Mononuclear cell (primary cell): ENCODE results near the gene GADL1. TPM values are rescaled to one million over a fixed set of nuclear protein-coding genes. Genes with fewer than 3 reads are reported as not detected.

Experiments used
- H3K27me3 ChIP-seq: 2 replicates; pipeline ENCODE4 v1.6.0; 2011; ENCODE audit warnings: low read length, control low read depth; ENCODE audit not compliant: insufficient read depth
- H3K4me1 ChIP-seq: 2 replicates; pipeline ENCODE4 v1.5.1; 2011; ENCODE audit warnings: mild to moderate bottlenecking, low read length, control low read depth; ENCODE audit not compliant: insufficient read depth
- H3K4me3 ChIP-seq: 2 replicates; pipeline ENCODE4 v1.5.1; 2011; ENCODE audit warnings: mild to moderate bottlenecking, low read length, moderate library complexity
- H3K9me3 ChIP-seq: 2 replicates; pipeline ENCODE4 v1.5.1; 2011; ENCODE audit warnings: low read depth, mild to moderate bottlenecking, control low read depth, low read length
- total RNA-seq: library from RNA; depleted of rRNA; stranded (reverse); fragments of >200 nt; gene quantifications from one replicate; pipeline ENCODE4 v1.2.3, GENCODE V29; 2012

GADL1 gene
- total RNA-seq, 1 donor = 0.94 TPM

- no peaks in the 10 kb centered on the region for H3K9me3 ChIP-seq
These were observed 126.4 kb downstream of the GADL1 start for GRCh38 chr3:30768046-30768445.

GRCh38 chr3:30766522-30766921, 127.9 kb downstream of the GADL1 start:
- H3K9me3 ChIP-seq = no peaks in the 10 kb centered on the region
- H3K27me3 ChIP-seq = no peaks in the 10 kb centered on the region
- H3K4me3 ChIP-seq = no peak overlapping the region
- peaks cover 16% of the 10 kb centered on the region for H3K4me1 ChIP-seq

More at GRCh38 chr3:30768046-30768445, 126.4 kb downstream of the GADL1 start:
- Histone ChIP-seq H3K27me3 (no peaks in the 10 kb centered on the region), H3K4me3 (no peak overlapping the region), H3K4me1 (peaks cover 16% of the 10 kb centered on the region)

- Histone ChIP-seq H3K27me3 (no peaks in the 10 kb centered on the region), H3K4me1 (peaks cover 16% of the 10 kb centered on the region), H3K9me3 (no peaks in the 10 kb centered on the region), H3K4me3 (no peak overlapping the region)
These were observed 129.6 kb downstream of the GADL1 start for GRCh38 chr3:30764891-30765290.

- no peak overlapping the region for H3K4me3 ChIP-seq
- no peaks in the 10 kb centered on the region for H3K9me3 ChIP-seq
- H3K4me1 ChIP-seq = peaks cover 16% of the 10 kb centered on the region
- H3K27me3 ChIP-seq = no peaks in the 10 kb centered on the region
These were observed 130.2 kb downstream of the GADL1 start for GRCh38 chr3:30764281-30764680.

- no peak overlapping the region for H3K4me3 ChIP-seq
- peaks cover 16% of the 10 kb centered on the region for H3K4me1 ChIP-seq
- no peaks in the 10 kb centered on the region for H3K9me3 ChIP-seq
- H3K27me3 ChIP-seq = no peaks in the 10 kb centered on the region
These were observed 133.1 kb downstream of the GADL1 start for GRCh38 chr3:30761374-30761773.

GRCh38 chr3:30760737-30761136, 133.7 kb downstream of the GADL1 start:
- Histone ChIP-seq H3K9me3 (no peaks in the 10 kb centered on the region), H3K27me3 (no peaks in the 10 kb centered on the region)

DNA sequence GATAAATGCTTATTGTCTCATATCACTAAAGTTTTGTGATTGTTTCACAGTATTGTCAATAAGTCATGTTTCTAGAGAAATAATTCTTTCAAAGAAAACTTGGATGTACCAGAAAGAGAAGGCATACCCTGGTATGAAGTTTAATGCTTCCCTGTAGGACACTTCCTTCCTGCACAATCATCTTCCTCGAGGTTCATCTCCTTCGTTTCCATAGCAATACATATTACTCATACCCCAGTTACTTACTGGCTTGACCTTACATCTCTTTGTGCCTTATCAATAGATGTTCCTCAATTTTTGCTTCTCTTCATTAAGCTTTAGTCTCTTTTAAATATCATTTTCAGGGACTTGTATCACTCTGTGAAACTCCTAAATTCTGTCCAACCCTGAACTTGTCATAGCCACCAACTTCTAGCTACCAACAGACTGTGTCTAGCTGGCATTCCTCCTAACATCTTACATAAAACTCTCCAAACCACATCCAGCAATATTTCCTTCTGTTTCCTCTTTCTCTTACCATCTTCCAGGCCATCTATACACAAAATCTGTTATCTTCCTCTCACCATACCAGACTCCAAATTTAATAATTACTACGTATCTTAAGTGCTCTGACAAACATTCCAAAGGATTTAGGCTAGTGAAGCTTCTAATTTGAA, 134.3 kb downstream of the GADL1 start:
- H3K4me3 ChIP-seq = no peak overlapping the region
- no peaks in the 10 kb centered on the region for H3K27me3 ChIP-seq
- H3K4me1 ChIP-seq = peaks cover 9% of the 10 kb centered on the region
- no peaks in the 10 kb centered on the region for H3K9me3 ChIP-seq

More at GRCh38 chr3:30760737-30761136, 133.7 kb downstream of the GADL1 start:
- Histone ChIP-seq H3K4me1 (peaks cover 15% of the 10 kb centered on the region), H3K4me3 (no peak overlapping the region)

DNA sequence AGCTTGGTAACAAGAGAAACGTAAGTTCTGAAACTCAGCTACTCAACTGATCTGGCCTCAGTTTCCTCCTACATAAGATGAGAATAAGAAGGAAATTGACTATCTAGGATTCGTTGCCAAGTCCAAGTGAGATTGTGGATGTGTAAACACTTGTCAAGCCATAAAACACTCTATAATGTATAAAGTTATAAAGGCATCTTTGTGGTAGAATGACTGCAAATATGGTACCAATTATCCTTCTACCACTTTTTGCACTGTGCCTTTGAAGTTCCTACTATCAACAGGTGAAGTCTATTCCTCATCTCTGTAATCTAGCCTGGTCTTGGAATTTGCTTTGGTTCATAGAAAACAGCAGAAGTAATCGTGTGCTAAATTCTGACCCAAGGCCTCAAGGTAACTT, 138.2 kb downstream of the GADL1 start:
- Histone ChIP-seq H3K4me3 (no peak overlapping the region), H3K27me3 (no peaks in the 10 kb centered on the region), H3K4me1 (peaks cover 10% of the 10 kb centered on the region), H3K9me3 (no peaks in the 10 kb centered on the region)

DNA sequence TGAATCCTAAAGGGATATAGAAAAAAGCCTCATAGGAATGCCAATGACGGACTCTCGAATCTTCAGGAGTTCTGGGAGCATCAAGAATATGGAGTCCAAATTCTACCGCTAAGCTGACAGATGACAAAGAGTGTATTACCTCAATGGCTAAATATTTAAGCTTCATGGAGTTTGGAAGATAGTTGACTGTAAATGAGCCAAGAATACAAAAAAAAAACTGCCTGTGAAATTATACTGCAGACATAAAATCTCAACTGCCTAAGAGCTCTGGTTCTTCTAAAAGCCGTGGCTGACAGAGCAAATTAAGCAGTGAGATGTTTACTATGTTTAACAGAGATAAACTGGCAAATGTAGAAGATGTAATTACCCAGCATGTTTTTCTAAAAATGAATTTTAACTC, 140.0 kb downstream of the GADL1 start:
- Histone ChIP-seq H3K4me3 (no peak overlapping the region), H3K27me3 (no peaks in the 10 kb centered on the region), H3K4me1 (peaks cover 10% of the 10 kb centered on the region), H3K9me3 (no peaks in the 10 kb centered on the region)

GRCh38 chr3:30753766-30754165, 140.7 kb downstream of the GADL1 start:
- peaks cover 10% of the 10 kb centered on the region for H3K4me1 ChIP-seq
- no peaks in the 10 kb centered on the region for H3K27me3 ChIP-seq
- H3K4me3 ChIP-seq = no peak overlapping the region
- H3K9me3 ChIP-seq = no peaks in the 10 kb centered on the region

GRCh38 chr3:30752970-30753369, 141.5 kb downstream of the GADL1 start:
- no peaks in the 10 kb centered on the region for H3K27me3 ChIP-seq
- H3K4me3 ChIP-seq = no peak overlapping the region
- H3K4me1 ChIP-seq = peaks cover 10% of the 10 kb centered on the region
- no peaks in the 10 kb centered on the region for H3K9me3 ChIP-seq

DNA sequence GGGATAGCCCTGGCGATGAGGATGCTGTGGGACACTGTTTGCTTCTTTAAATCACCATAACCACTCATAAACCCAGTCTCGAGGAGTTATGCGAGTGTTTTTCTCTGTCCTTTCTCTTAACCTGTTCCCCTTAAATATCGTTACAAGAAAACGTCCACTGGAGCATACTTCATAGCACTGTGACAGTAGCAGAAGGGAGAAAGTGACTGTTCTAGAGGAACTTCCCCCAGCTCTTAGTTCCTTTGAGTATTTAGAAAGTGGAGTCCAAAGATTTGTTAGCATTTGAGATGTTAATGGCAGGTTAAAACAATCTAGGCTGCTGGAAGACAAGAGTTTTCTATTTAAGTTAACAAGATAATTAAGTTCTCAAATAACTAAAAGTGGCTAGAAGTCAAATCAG, 142.0 kb downstream of the GADL1 start:
- peaks cover 10% of the 10 kb centered on the region for H3K4me1 ChIP-seq
- H3K9me3 ChIP-seq = no peaks in the 10 kb centered on the region
- H3K27me3 ChIP-seq = no peaks in the 10 kb centered on the region
- no peak overlapping the region for H3K4me3 ChIP-seq

DNA sequence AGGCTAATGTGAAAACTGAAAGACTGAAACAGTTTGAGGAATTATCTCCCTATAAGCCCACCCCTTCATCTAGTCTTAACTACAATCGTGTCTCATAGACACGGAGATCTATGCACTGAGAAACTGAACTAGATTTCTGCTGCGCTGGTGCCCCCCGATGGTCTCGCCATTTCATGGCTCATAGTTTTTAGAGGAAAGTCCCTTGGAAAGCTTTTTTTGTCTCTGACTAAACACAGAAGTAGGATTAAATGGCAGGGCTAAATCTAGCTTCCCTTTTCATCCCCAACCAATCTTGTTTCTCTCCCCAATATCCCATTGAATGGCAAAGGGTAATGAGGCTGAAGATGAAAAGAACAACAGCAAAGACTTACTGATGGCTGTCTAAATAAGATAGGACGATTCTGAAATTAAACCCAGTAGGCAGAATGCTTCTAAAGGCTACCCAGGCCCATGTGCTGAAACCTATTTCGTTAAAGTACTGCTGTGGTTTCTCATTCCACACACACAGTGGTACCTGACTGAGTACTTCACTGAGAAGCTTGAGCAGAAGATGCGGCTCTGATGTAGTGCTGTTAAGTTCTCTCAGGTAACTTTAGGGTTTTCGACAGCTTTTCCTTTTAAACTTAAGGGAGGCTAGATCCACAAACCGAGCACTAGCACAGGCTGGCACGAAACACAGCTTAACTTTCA, 142.7 kb downstream of the GADL1 start:
- H3K4me1 ChIP-seq = peaks cover 10% of the 10 kb centered on the region
- H3K4me3 ChIP-seq = no peak overlapping the region
- H3K9me3 ChIP-seq = no peaks in the 10 kb centered on the region
- no peaks in the 10 kb centered on the region for H3K27me3 ChIP-seq

GRCh38 chr3:30750967-30751366, 143.5 kb downstream of the GADL1 start:
- H3K4me3 ChIP-seq = no peak overlapping the region
- peaks cover 10% of the 10 kb centered on the region for H3K4me1 ChIP-seq
- no peaks in the 10 kb centered on the region for H3K27me3 ChIP-seq
- no peaks in the 10 kb centered on the region for H3K9me3 ChIP-seq

DNA sequence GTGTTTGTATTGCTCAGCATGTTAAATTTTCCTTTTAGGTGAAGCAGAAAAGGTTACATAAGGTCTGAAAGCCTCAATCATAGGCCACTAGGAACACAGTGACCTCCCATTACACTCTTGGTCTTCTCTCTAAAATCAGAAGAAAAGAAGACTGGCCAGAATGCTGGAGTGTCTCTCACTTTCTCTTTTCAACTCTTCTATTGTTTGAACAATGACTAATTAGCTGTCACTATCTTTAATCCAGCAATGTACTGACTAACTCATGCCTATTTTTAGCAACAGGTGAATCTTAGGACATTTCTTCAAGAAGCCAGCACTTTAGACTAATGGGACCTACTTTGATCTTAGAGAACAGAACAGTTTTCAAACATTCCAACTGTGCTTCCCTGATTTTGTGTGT, 145.2 kb downstream of the GADL1 start:
- Histone ChIP-seq H3K27me3 (no peaks in the 10 kb centered on the region), H3K4me1 (peaks cover 10% of the 10 kb centered on the region), H3K9me3 (no peaks in the 10 kb centered on the region)

GRCh38 chr3:30747771-30748281, 146.6 kb downstream of the GADL1 start:
- H3K4me1 ChIP-seq = peaks cover 10% of the 10 kb centered on the region
- no peaks in the 10 kb centered on the region for H3K9me3 ChIP-seq
- no peak overlapping the region for H3K4me3 ChIP-seq
- no peaks in the 10 kb centered on the region for H3K27me3 ChIP-seq

More for the DNA sequence above, 145.2 kb downstream of the GADL1 start:
- no peak overlapping the region for H3K4me3 ChIP-seq
